ENCODE results near the gene SMIM7.

The SMIM7 gene

DNA sequence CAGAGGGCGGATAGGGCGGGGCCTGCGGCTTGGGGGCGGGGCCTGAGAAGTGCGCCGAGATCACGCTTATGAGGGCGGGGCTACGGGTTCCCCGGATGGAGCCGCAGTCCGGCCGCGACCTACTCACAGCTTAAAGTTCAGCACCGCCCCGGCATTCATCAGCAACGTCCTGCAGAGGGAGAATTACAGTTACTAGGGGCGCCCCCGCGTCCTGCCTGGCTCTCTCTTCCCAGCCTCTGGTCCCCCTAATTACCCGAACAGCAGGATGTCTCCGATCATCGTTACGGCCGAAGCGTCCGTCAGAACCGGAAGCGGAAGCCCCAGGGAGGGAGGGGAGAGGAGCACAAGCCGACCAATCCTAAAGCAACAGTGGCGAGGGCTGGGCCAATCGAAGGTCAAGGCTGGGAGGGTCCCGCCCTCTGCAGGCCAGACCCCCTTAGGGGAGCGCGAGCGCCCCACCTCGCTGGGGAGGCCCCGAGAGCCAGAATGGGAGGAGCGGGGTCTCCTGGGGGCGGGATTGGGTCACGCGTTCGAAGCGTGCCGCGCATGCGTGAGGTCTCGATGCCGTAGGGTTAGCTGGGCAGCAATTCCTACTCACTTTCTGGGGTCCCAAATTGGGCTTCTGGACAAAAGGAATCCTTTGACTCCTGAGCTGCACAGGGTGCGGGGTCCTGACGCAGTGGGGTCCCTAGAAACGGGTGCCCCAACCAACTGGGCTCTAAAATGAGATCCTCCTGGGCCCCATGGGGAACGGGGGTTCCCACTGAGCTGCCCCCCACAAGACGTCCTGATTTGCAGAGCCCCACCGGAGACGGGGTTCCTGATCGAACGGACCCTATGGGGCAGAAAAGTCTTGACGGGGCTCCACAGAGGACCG, at the start of gene SMIM7:
TSS of gene SMIM7 (minus strand) at position 313 of the 877 bp plus-strand sequence. CDS start at position 279, 34 bp downstream.
- Histone ChIP-seq H3K27ac (peak within 1 kb of the TSS; percentile 77 to 95 (median 84)), H4K20me1 (peaks cover 43 to 51% (median 46%) of the 10 kb centered on the region in 11 experiments), H3K4me1 (peaks cover 55 to 76% (median 65%) of the 10 kb centered on the region in 10 experiments), H3K4me2 (peak within 1 kb of the TSS; percentile 96 to 100 (median 100)), H3K27me3 (no peaks in the 10 kb centered on the region), H3K9me3 (replicated peaks in 1 of 11) (no peaks in the 10 kb centered on the region), H3K36me3 (peaks cover 39 to 44% (median 42%) of the 10 kb centered on the region in 11 experiments), H3K4me3 (peak within 1 kb of the TSS; percentile 70 to 88 (median 80)), H3K9ac (peak within 1 kb of the TSS; percentile 79 to 95 (median 88))
- TF ChIP-seq Cebpa-rat (IDR thresholded peaks at IDR 0.05), result no peak

DNA sequence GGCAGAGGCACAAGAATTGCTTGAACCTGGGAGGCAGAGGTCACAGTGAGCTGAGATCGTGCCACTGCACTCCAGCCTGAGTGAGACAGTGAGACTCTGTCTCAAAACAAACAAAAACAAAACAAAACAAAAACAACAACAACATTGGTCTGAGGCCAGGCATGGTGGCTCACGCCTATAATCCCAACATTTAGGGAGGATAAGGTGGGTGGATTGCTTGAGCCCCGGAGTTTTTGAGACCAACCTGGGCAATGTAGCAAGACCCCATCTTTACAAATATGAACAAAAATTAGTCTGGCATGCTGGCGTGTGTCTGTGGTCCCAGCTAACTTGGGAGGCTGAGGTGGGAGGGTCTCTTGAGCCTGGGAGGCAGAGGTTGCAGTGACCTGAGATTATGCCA, 43.7 kb upstream of the SMIM7 start:
- H3K4me2 ChIP-seq, result no peak overlapping the region
- H3K9me3 ChIP-seq (replicated peaks in 1 of 11), result no peaks in the 10 kb centered on the region
- no peak overlapping the region for H3K27ac ChIP-seq
- TF ChIP-seq Cebpa-rat (IDR thresholded peaks at IDR 0.05), result no peak
- H3K4me3 ChIP-seq, result no peak overlapping the region
- H3K4me1 ChIP-seq, result no peaks in the 10 kb centered on the region
- H4K20me1 ChIP-seq, result no peaks in the 10 kb centered on the region
- no peaks in the 10 kb centered on the region for H3K36me3 ChIP-seq
- H3K27me3 ChIP-seq, result no peaks in the 10 kb centered on the region
- no peak overlapping the region for H3K9ac ChIP-seq

DNA sequence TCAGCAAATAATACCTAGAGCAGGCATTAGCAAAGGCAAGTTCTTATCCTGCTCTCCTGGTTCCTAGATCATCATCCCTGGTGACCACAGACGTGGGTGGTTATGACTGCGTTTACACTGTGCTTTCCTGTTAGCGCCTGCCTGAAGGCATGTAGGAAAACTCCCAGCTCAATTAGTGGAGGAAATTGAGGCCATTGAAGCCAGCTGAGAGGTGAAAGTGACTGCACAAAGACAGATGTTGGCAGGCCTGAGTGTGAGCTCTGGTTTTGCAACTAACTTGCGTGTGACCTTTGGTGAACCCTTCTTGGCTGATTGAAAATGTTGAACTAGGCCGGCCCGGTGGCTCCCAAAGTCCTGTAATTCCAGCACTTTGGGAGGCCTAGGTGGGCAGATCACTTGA, 42.2 kb upstream of the SMIM7 start:
- Histone ChIP-seq H3K27me3 (no peaks in the 10 kb centered on the region), H3K27ac (no peak overlapping the region), H3K4me2 (no peak overlapping the region), H3K9me3 (replicated peaks in 1 of 11) (no peaks in the 10 kb centered on the region), H4K20me1 (no peaks in the 10 kb centered on the region), H3K9ac (no peak overlapping the region), H3K4me3 (no peak overlapping the region), H3K36me3 (no peaks in the 10 kb centered on the region), H3K4me1 (no peaks in the 10 kb centered on the region)
- no peak for TF ChIP-seq Cebpa-rat (IDR thresholded peaks at IDR 0.05)

DNA sequence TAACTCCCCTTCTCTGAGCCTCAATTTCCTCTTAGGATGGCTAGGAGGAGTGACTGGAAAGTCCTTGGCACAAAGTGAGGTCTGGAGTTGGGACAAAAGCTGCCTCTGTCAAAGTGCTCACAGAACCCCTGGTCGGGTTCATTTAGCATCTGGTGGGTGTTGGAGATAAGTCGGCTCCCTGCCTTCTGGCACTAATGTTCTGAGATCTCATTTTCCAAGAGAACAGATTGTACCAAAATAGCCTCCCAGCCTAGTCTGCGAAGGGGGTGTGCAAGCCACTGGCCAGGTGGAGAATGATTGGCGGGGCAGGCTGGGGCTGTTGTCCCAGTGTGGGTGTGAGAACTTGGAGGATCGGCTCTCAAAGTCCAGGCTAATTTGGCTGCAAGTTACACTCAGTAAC, 39.0 kb upstream of the SMIM7 start:
- H3K4me1 ChIP-seq, result no peaks in the 10 kb centered on the region
- H4K20me1 ChIP-seq, result no peaks in the 10 kb centered on the region
- H3K4me3 ChIP-seq, result no peak overlapping the region
- TF ChIP-seq Cebpa-rat (IDR thresholded peaks at IDR 0.05), result no peak
- H3K27me3 ChIP-seq, result no peaks in the 10 kb centered on the region
- no peak overlapping the region for H3K4me2 ChIP-seq
- no peaks in the 10 kb centered on the region for H3K36me3 ChIP-seq
- H3K9me3 ChIP-seq (replicated peaks in 1 of 11), result 0 out of 22 replicates have a peak, but pooled peaks cover 0 to 4% (median 0%) of the 10 kb centered on the region in 11 experiments
- H3K9ac ChIP-seq, result no peak overlapping the region
- no peak overlapping the region for H3K27ac ChIP-seq

DNA sequence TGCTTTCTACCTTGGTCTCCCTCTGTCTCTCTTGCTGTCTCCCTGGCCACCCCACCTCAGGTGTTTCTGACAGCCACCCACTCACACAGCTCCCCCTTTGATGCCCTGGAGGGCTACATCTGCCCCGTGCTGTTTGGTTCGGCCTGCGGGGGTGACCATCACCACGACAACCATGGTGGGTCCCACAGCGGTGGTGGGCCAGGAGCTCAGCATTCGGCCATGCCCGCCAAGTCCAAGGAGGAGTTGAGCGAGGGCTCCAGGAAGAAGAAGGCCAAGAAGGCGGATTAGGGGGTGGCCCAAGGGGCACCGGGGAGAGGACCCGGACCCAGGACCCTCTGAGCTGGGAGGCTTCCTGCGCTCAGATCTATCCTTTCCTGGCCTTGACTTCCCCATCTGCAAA, 28.1 kb upstream of the SMIM7 start:
- no peak for TF ChIP-seq Cebpa-rat (IDR thresholded peaks at IDR 0.05)
- H3K27me3 ChIP-seq, result no peaks in the 10 kb centered on the region
- H3K9ac ChIP-seq, result no peak overlapping the region
- no peak overlapping the region for H3K27ac ChIP-seq
- no peak overlapping the region for H3K4me2 ChIP-seq
- H3K4me3 ChIP-seq, result no peak overlapping the region
- peaks cover 0 to 11% (median 0%) of the 10 kb centered on the region in 11 experiments; a peak in 2 of 22 replicates for H3K9me3 ChIP-seq (replicated peaks in 1 of 11)
- peaks cover 0 to 10% (median 6%) of the 10 kb centered on the region in 10 experiments; a peak in 5 of 20 replicates for H3K4me1 ChIP-seq
- H4K20me1 ChIP-seq, result no peaks in the 10 kb centered on the region
- 0 out of 22 replicates have a peak, but pooled peaks cover 0 to under 1% (median 0%) of the 10 kb centered on the region in 11 experiments for H3K36me3 ChIP-seq

DNA sequence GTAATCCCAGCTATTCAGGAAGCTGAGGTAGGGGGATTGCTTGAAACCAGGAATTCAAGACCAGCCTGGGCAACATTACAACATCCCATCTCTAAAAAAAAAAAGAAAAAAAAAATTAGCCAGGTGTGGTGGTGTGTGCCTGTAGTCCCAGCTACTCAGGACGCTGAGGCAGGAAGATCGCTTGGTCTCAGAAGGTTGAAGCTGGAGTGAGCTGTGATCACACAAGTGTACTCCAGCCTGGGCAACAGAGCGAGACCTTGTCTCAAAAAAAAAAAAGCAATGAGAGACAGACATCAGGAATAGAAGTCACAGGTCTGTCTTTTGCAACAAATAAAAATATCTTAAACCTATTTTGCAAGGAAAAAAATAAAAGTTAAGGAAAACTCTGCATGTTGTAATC, 24.3 kb upstream of the SMIM7 start:
- no peak overlapping the region for H3K4me3 ChIP-seq
- no peak overlapping the region for H3K27ac ChIP-seq
- H3K4me1 ChIP-seq, result peaks cover 0 to 10% (median 6%) of the 10 kb centered on the region in 10 experiments; a peak in 5 of 20 replicates
- H3K9ac ChIP-seq, result no peak overlapping the region
- H3K4me2 ChIP-seq, result peak overlapping the region in 2 of 11 experiments; percentile 5 to 24; a peak in 2 of 22 replicates
- no peaks in the 10 kb centered on the region for H4K20me1 ChIP-seq
- H3K9me3 ChIP-seq (replicated peaks in 1 of 11), result peaks cover 20 to 30% (median 24%) of the 10 kb centered on the region in 11 experiments
- no peaks in the 10 kb centered on the region for H3K27me3 ChIP-seq
- TF ChIP-seq Cebpa-rat (IDR thresholded peaks at IDR 0.05), result no peak
- peaks cover 26 to 39% (median 33%) of the 10 kb centered on the region in 11 experiments for H3K36me3 ChIP-seq

DNA sequence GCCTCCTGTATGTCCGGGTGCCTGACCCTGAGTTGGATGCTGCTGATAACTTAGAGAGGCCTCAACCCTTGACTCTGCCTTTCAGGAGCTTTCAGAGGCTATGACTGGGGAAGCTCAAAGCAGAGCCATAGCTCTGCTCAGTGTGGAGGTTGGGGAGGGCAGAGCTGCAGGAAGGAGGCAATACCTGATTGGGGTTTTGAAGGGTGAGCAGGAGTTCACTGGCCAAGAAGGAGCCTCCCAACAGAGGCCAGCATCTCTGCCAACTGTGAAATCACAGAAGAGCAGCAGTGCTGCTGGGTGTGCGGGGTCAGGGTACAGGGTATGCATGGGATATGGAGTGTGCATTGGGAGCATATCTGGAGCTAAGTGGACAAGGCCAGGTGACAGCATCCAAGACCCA, 22.6 kb upstream of the SMIM7 start:
- no peak for TF ChIP-seq Cebpa-rat (IDR thresholded peaks at IDR 0.05)
- Histone ChIP-seq H3K27ac (no peak overlapping the region), H3K4me2 (no peak overlapping the region), H4K20me1 (no peaks in the 10 kb centered on the region), H3K36me3 (peaks cover 28 to 39% (median 34%) of the 10 kb centered on the region in 11 experiments), H3K27me3 (no peaks in the 10 kb centered on the region), H3K9me3 (replicated peaks in 1 of 11) (peaks cover 20 to 31% (median 24%) of the 10 kb centered on the region in 11 experiments), H3K4me1 (peaks cover 0 to 10% (median 6%) of the 10 kb centered on the region in 10 experiments; a peak in 6 of 20 replicates), H3K4me3 (no peak overlapping the region), H3K9ac (no peak overlapping the region)

DNA sequence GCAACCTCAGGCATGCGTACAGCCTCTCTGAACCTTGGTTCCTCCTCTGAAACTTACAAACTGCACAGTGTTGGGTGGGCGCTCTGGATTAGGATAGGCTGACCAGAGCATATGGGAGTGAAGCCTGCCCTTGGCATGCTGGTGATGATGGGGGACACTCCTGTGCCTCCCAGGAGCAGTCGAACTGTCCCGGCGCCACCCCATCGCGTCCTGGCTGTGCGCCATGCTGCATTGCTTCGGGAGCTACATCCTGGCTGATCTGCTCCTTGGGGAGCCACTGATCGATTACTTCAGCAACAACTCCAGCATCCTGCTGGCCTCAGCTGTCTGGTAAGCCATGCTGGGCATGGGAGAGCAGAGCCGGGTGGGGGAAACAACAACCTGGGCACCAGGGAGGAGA, 19.9 kb upstream of the SMIM7 start:
- H3K4me1 ChIP-seq, result peaks cover 0 to 19% (median 6%) of the 10 kb centered on the region in 10 experiments; a peak in 6 of 20 replicates
- TF ChIP-seq Cebpa-rat (IDR thresholded peaks at IDR 0.05), result no peak
- H3K4me3 ChIP-seq, result no peak overlapping the region
- H3K4me2 ChIP-seq, result no peak overlapping the region
- peaks cover 28 to 42% (median 34%) of the 10 kb centered on the region in 11 experiments for H3K36me3 ChIP-seq
- no peaks in the 10 kb centered on the region for H3K27me3 ChIP-seq
- H3K9me3 ChIP-seq (replicated peaks in 1 of 11), result peaks cover 20 to 31% (median 24%) of the 10 kb centered on the region in 11 experiments
- H3K27ac ChIP-seq, result no peak overlapping the region
- H3K9ac ChIP-seq, result no peak overlapping the region
- no peaks in the 10 kb centered on the region for H4K20me1 ChIP-seq

DNA sequence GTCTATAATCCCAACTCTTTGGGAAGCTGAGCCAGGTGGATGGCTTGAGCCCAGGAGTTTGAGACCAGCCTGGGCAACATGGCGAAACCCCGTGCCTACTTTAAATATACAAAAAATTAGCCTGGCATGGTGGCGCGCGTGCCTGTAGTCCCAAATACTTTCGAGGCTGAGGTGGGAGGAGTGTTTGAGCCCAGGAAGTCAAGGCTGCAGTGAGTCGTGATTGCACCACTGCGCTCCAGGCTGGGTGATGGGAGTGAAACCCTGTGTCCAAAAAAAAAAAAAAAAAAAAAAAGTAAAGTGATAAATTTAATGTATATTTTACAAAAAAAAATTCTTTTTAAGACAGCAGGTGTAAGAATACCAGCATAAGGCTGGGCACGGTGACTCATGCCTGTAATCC, 18.6 kb upstream of the SMIM7 start:
- Histone ChIP-seq H3K27me3 (no peaks in the 10 kb centered on the region), H3K9ac (no peak overlapping the region), H3K36me3 (peaks cover 28 to 46% (median 34%) of the 10 kb centered on the region in 11 experiments), H4K20me1 (no peaks in the 10 kb centered on the region), H3K9me3 (replicated peaks in 1 of 11) (peaks cover 20 to 31% (median 24%) of the 10 kb centered on the region in 11 experiments), H3K27ac (no peak overlapping the region), H3K4me3 (no peak overlapping the region), H3K4me1 (peaks cover 0 to 19% (median 0%) of the 10 kb centered on the region in 10 experiments; a peak in 4 of 20 replicates), H3K4me2 (peak overlapping the region in 1 of 11 experiments; percentile 26; a peak in 1 of 22 replicates)
- no peak for TF ChIP-seq Cebpa-rat (IDR thresholded peaks at IDR 0.05)

All from BLaER1 treated with 17β-estradiol and CSF1 and Interleukin-3, amounts not matched to agents 10 nM and 100 nM (cell line).